ENCODE data around the gene OTOG.

The OTOG gene

GRCh38 chr11:17684550-17684949 is 137.5 kb downstream of the OTOG start:
- Histone ChIP-seq H3K9ac (ENCODE audit: low read length in 5 of 5) (no peak overlapping the region), H3K27ac (ENCODE audit: low read depth, low read length) (no peak overlapping the region), H3K4me1 (ENCODE audit: control insufficient read depth in 5 of 5, insufficient read depth in 5 of 5, low read length in 5 of 5) (no peaks in the 10 kb centered on the region), H3K27me3 (ENCODE audit: control insufficient read depth in 5 of 5, insufficient read depth in 4 of 5, low read length in 5 of 5) (peaks cover 3 to 16% (median 12%) of the 10 kb centered on the region in 5 donors), H3K36me3 (ENCODE audit: control insufficient read depth in 5 of 5, insufficient read depth in 5 of 5, low read length in 5 of 5) (no peaks in the 10 kb centered on the region), H3K9me3 (ENCODE audit: control insufficient read depth in 5 of 5, low read length in 5 of 5) (no peaks in the 10 kb centered on the region), H3K4me3 (ENCODE audit: low read depth in 1 of 5, low read length in 5 of 5) (no peak overlapping the region)

DNA sequence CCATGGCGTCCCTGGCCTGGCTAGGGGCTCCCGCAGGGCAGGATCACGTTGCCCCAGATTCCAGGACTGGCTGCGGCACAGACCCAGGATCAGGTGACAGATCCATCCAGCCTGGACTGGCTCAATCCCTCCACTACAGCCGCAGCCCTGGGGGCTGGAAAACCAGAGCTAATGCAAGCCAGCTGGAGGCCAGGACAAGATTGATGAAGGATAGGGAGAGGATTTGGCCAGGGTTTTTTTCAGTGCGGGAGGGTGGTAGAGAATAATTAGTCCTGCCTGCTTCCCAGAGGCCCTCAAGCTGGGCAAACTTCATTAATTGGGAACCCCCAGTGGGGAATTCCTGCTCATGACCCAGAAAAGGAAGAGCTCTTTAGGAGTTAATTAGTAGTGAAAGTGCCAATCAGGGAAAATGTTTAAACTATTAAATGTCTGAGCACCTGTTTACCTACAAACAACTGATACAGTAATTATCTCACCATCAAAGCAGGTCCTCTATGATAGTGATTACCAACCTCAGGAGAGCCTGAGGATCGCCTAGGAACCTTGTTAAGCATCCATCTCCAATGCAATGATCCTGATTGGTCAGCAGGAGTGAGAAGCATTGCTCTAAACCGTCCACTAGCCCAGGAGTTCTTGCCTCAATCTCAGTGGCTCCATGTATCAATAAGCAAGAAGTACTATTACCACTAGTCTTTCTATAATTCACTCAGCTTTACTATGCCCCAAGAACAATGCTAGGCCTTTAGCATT is 139.3 kb downstream of the OTOG start:
- no peaks in the 10 kb centered on the region for H3K9me3 ChIP-seq (ENCODE audit: control insufficient read depth in 5 of 5, low read length in 5 of 5)
- no peaks in the 10 kb centered on the region for H3K36me3 ChIP-seq (ENCODE audit: control insufficient read depth in 5 of 5, insufficient read depth in 5 of 5, low read length in 5 of 5)
- peaks cover 3 to 16% (median 9%) of the 10 kb centered on the region in 5 donors for H3K27me3 ChIP-seq (ENCODE audit: control insufficient read depth in 5 of 5, insufficient read depth in 4 of 5, low read length in 5 of 5)
- H3K4me3 ChIP-seq (ENCODE audit: low read depth in 1 of 5, low read length in 5 of 5) = no peak overlapping the region
- H3K27ac ChIP-seq (ENCODE audit: low read depth, low read length) = no peak overlapping the region
- H3K9ac ChIP-seq (ENCODE audit: low read length in 5 of 5) = no peak overlapping the region
- H3K4me1 ChIP-seq (ENCODE audit: control insufficient read depth in 5 of 5, insufficient read depth in 5 of 5, low read length in 5 of 5) = no peaks in the 10 kb centered on the region

DNA sequence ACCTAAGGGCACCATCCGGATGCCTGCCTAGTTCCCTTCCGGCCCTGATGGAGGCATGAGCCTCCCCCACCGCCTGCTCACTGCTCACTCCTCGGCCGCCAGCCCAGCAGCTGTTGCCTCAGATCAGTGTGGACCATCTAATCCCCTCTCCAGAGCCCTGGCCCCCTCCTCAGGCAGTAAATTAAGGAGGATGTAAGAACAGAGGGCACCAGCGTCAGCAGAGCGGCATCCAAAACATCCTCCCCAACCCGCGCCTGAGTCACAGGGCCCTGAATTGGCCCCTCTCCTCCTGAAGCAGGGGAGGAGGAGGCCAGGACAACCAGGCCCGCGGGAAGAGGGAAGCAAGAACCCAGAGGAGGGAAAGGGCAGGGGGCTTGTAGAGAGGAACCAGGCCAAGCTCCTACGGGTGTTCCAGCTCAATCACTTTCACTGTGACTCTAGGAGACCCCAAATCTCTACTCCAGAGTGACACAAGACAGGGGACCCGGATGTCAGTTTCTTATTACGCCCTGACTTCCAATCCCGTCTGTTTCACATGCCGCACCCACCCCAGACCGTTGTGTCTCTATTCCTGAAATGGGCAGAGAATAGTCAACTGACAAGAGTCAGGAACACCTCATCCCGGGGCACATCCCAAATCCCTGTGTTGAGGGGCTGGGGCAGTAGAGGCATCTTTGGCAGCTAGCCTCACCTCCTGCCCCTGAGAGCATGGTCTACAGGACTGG is 141.0 kb downstream of the OTOG start:
- Histone ChIP-seq H3K27ac (ENCODE audit: low read depth, low read length) (no peak overlapping the region), H3K9me3 (ENCODE audit: control insufficient read depth in 5 of 5, low read length in 5 of 5) (no peaks in the 10 kb centered on the region), H3K27me3 (ENCODE audit: control insufficient read depth in 5 of 5, insufficient read depth in 4 of 5, low read length in 5 of 5) (peaks cover 5 to 19% (median 16%) of the 10 kb centered on the region in 5 donors), H3K9ac (ENCODE audit: low read length in 5 of 5) (no peak overlapping the region), H3K36me3 (ENCODE audit: control insufficient read depth in 5 of 5, insufficient read depth in 5 of 5, low read length in 5 of 5) (no peaks in the 10 kb centered on the region), H3K4me3 (ENCODE audit: low read depth in 1 of 5, low read length in 5 of 5) (no peak overlapping the region), H3K4me1 (ENCODE audit: control insufficient read depth in 5 of 5, insufficient read depth in 5 of 5, low read length in 5 of 5) (no peaks in the 10 kb centered on the region)

- Histone ChIP-seq H3K4me3 (ENCODE audit: low read depth in 1 of 5, low read length in 5 of 5) (no peak overlapping the region), H3K36me3 (ENCODE audit: control insufficient read depth in 5 of 5, insufficient read depth in 5 of 5, low read length in 5 of 5) (no peaks in the 10 kb centered on the region), H3K27ac (ENCODE audit: low read depth, low read length) (no peak overlapping the region), H3K27me3 (ENCODE audit: control insufficient read depth in 5 of 5, insufficient read depth in 4 of 5, low read length in 5 of 5) (peaks cover 12 to 34% (median 29%) of the 10 kb centered on the region in 5 donors), H3K9ac (ENCODE audit: low read length in 5 of 5) (no peak overlapping the region), H3K4me1 (ENCODE audit: control insufficient read depth in 5 of 5, insufficient read depth in 5 of 5, low read length in 5 of 5) (no peaks in the 10 kb centered on the region), H3K9me3 (ENCODE audit: control insufficient read depth in 5 of 5, low read length in 5 of 5) (no peaks in the 10 kb centered on the region)
Measured at GRCh38 chr11:17691550-17691949, 144.5 kb downstream of the OTOG start.

GRCh38 chr11:17691976-17692375 is 144.9 kb downstream of the OTOG start:
- H3K27ac ChIP-seq (ENCODE audit: low read depth, low read length) = no peak overlapping the region
- no peaks in the 10 kb centered on the region for H3K36me3 ChIP-seq (ENCODE audit: control insufficient read depth in 5 of 5, insufficient read depth in 5 of 5, low read length in 5 of 5)
- no peaks in the 10 kb centered on the region for H3K4me1 ChIP-seq (ENCODE audit: control insufficient read depth in 5 of 5, insufficient read depth in 5 of 5, low read length in 5 of 5)
- H3K4me3 ChIP-seq (ENCODE audit: low read depth in 1 of 5, low read length in 5 of 5) = no peak overlapping the region
- no peak overlapping the region for H3K9ac ChIP-seq (ENCODE audit: low read length in 5 of 5)
- H3K9me3 ChIP-seq (ENCODE audit: control insufficient read depth in 5 of 5, low read length in 5 of 5) = no peaks in the 10 kb centered on the region
- peaks cover 12 to 37% (median 29%) of the 10 kb centered on the region in 5 donors for H3K27me3 ChIP-seq (ENCODE audit: control insufficient read depth in 5 of 5, insufficient read depth in 4 of 5, low read length in 5 of 5)

GRCh38 chr11:17692931-17693330 is 145.9 kb downstream of the OTOG start:
- Histone ChIP-seq H3K9me3 (ENCODE audit: control insufficient read depth in 5 of 5, low read length in 5 of 5) (no peaks in the 10 kb centered on the region), H3K27me3 (ENCODE audit: control insufficient read depth in 5 of 5, insufficient read depth in 4 of 5, low read length in 5 of 5) (peaks cover 12 to 36% (median 30%) of the 10 kb centered on the region in 5 donors), H3K4me1 (ENCODE audit: control insufficient read depth in 5 of 5, insufficient read depth in 5 of 5, low read length in 5 of 5) (no peaks in the 10 kb centered on the region), H3K4me3 (ENCODE audit: low read depth in 1 of 5, low read length in 5 of 5) (no peak overlapping the region), H3K36me3 (ENCODE audit: control insufficient read depth in 5 of 5, insufficient read depth in 5 of 5, low read length in 5 of 5) (no peaks in the 10 kb centered on the region), H3K9ac (ENCODE audit: low read length in 5 of 5) (no peak overlapping the region), H3K27ac (ENCODE audit: low read depth, low read length) (no peak overlapping the region)

DNA sequence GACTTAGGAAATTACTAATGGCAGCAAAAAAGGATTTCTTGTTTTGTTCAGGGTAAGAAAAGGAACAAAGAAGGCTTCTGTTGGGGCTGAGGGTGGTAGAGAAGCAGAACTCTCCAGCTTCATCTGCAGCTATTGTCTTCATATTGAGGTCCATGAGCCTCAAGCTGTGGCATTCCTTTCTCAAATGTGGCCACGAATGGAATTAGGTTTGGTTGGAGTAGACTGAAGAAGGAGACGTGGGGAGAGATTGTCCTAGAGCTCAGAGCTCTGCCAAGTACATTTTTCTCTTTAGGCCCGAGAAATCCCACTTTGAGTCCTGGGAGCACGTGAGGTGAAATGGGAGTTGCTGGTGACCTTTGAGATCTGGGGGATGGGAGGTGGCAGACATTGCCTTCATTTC is 146.5 kb downstream of the OTOG start:
- Histone ChIP-seq H3K36me3 (ENCODE audit: control insufficient read depth in 5 of 5, insufficient read depth in 5 of 5, low read length in 5 of 5) (no peaks in the 10 kb centered on the region), H3K9me3 (ENCODE audit: control insufficient read depth in 5 of 5, low read length in 5 of 5) (no peaks in the 10 kb centered on the region), H3K4me3 (ENCODE audit: low read depth in 1 of 5, low read length in 5 of 5) (no peak overlapping the region), H3K4me1 (ENCODE audit: control insufficient read depth in 5 of 5, insufficient read depth in 5 of 5, low read length in 5 of 5) (no peaks in the 10 kb centered on the region), H3K9ac (ENCODE audit: low read length in 5 of 5) (no peak overlapping the region), H3K27ac (ENCODE audit: low read depth, low read length) (no peak overlapping the region), H3K27me3 (ENCODE audit: control insufficient read depth in 5 of 5, insufficient read depth in 4 of 5, low read length in 5 of 5) (peaks cover 12 to 33% (median 28%) of the 10 kb centered on the region in 5 donors)

- no peak overlapping the region for H3K27ac ChIP-seq (ENCODE audit: low read depth, low read length)
- no peaks in the 10 kb centered on the region for H3K36me3 ChIP-seq (ENCODE audit: control insufficient read depth in 5 of 5, insufficient read depth in 5 of 5, low read length in 5 of 5)
- H3K4me3 ChIP-seq (ENCODE audit: low read depth in 1 of 5, low read length in 5 of 5) = no peak overlapping the region
- no peaks in the 10 kb centered on the region for H3K9me3 ChIP-seq (ENCODE audit: control insufficient read depth in 5 of 5, low read length in 5 of 5)
- no peak overlapping the region for H3K9ac ChIP-seq (ENCODE audit: low read length in 5 of 5)
- H3K4me1 ChIP-seq (ENCODE audit: control insufficient read depth in 5 of 5, insufficient read depth in 5 of 5, low read length in 5 of 5) = no peaks in the 10 kb centered on the region
- H3K27me3 ChIP-seq (ENCODE audit: control insufficient read depth in 5 of 5, insufficient read depth in 4 of 5, low read length in 5 of 5) = peaks cover 12 to 33% (median 28%) of the 10 kb centered on the region in 5 donors
Measured at GRCh38 chr11:17694494-17695110, 147.5 kb downstream of the OTOG start.

DNA sequence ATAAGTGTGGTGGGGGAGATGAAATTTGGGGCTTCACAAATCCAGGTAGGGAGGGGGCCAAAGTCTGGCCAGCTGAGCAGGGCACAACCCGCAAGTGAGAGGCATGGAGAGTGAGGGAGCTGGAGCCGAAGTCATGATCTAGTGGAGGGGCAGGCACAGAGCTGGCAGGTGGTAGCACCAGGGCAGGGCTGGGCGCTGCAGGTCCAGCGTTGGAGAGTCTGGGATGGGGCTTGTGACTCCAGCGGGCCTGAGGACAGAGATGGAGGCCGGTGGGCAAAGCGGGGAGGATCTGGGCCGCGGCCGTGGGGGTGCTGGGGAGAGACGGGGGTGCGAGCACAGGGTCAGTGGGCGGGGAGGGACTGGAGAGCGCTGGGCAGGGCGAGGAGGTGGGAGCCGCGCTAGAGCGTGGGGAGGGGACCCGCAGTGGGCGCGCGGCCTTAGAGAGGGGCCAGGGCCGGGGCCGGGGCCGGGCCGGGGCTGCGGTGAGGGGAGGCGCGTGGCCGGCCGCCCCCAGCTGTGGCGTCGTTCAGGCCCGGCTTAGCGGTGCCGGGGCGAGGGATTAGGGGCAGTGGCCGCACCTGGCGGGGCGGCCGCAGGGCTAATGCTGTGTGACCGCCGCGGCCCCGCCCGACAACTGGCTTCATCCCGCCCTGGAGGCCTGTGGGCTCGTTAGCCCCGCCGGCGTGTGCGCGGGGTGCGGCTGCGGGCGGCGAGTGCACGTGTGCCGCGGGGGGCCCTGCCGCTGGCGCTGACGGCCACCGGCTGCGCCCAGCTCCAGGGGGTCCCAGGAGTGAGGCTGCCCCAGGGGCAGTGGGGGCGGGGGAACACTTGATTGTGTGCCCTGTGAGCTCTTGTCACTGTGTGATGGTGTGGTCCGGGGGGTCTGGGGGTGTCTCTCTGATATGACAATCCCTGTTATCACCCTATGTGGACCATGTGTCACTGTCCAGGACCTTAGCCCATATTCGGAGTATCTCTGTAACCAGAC is 148.7 kb downstream of the OTOG start:
- Histone ChIP-seq H3K36me3 (ENCODE audit: control insufficient read depth in 5 of 5, insufficient read depth in 5 of 5, low read length in 5 of 5) (no peaks in the 10 kb centered on the region), H3K4me3 (ENCODE audit: low read depth in 1 of 5, low read length in 5 of 5) (no peak overlapping the region), H3K9ac (ENCODE audit: low read length in 5 of 5) (no peak overlapping the region), H3K27me3 (ENCODE audit: control insufficient read depth in 5 of 5, insufficient read depth in 4 of 5, low read length in 5 of 5) (peaks cover 12 to 33% (median 28%) of the 10 kb centered on the region in 5 donors), H3K27ac (ENCODE audit: low read depth, low read length) (no peak overlapping the region), H3K9me3 (ENCODE audit: control insufficient read depth in 5 of 5, low read length in 5 of 5) (no peaks in the 10 kb centered on the region), H3K4me1 (ENCODE audit: control insufficient read depth in 5 of 5, insufficient read depth in 5 of 5, low read length in 5 of 5) (no peaks in the 10 kb centered on the region)
